Endothelial cell of umbilical vein (primary cell): ENCODE data around the gene MYO18A. TPM values are rescaled to one million over a fixed set of nuclear protein-coding genes. Genes with fewer than 3 reads are reported as not detected.
"Not testable (repeated sequence)": the region's sequence is repeated elsewhere in the genome, so short reads cannot be mapped to it uniquely, and the experiment has no call there.

ENCODE experiments used
- BruUV-seq: library from RNA; stranded (reverse); fragments of 400-500 nt; replicated peaks from 2 replicates; lab custom pipeline; 2021; lab: Mats Ljungman, UMichigan
- CTCF ChIA-PET: fragments of 300-600, 350-600 bp; sonication (Branson Sonifier 250); formaldehyde crosslinking; loops from one replicate; lab custom pipeline; 2021; ENCODE audit warnings: antibody characterized with exemption, inconsistent platforms; lab: Charles Lee
- POLR2A ChIA-PET: fragments of 300-600, 350-600 bp; sonication (Branson Sonifier 250); formaldehyde crosslinking; loops from one replicate; lab custom pipeline; 2021; ENCODE audit warnings: antibody characterized with exemption, inconsistent platforms; lab: Charles Lee
- DNase-seq: peaks from one replicate; pipeline ENCODE4 v3.0.0-alpha.2; 2011; ENCODE audit warnings: low read depth, low spot score
- FAIRE-seq: peaks from 2 replicates; lab custom pipeline; 2011; peaks lifted over from hg19 to GRCh38; lab: Jason Lieb, UNC
- H2AFZ ChIP-seq: 2 replicates; pipeline ENCODE4 v1.6.0; 2012; ENCODE audit warnings: low read depth, low read length, control low read depth, inconsistent platforms
- H3K27ac ChIP-seq: 2 replicates; pipeline ENCODE4 v1.5.1; 2011; ENCODE audit warnings: low read depth, mild to moderate bottlenecking, control low read depth, low read length, moderate library complexity; ENCODE audit not compliant: insufficient read depth
- H3K27me3 ChIP-seq, 2 experiments: 2 replicates each; pipeline versions ENCODE4 v1.6.0 to v1.6.1; 2011; ENCODE audit warnings: low read length in 2 of 2, mixed read lengths in 1 of 2; ENCODE audit not compliant: control insufficient read depth in 2 of 2, insufficient read depth in 2 of 2
- H3K36me3 ChIP-seq, 2 experiments: 2 replicates in 1 of 2; 3 replicates in 1 of 2; pipeline ENCODE4 v1.5.1; 2011; ENCODE audit warnings: low read length in 2 of 2, mild to moderate bottlenecking in 1 of 2, moderate library complexity in 1 of 2; ENCODE audit not compliant: control insufficient read depth in 2 of 2, insufficient read depth in 2 of 2; ENCODE audit errors: extremely low read depth in 1 of 2
- H3K4me1 ChIP-seq: 3 replicates; pipeline ENCODE4 v1.5.1; 2011; ENCODE audit warnings: mild to moderate bottlenecking, low read length; ENCODE audit not compliant: control insufficient read depth, insufficient read depth; ENCODE audit errors: extremely low read depth
- H3K4me2 ChIP-seq: 2 replicates; pipeline ENCODE4 v1.6.1; 2011; ENCODE audit warnings: low read length, control low read depth, mixed read lengths; ENCODE audit not compliant: insufficient read depth
- H3K4me3 ChIP-seq, 3 experiments: fragments of 200-600 bp in 1 of 3; sonication (generic), shearing (Covaris generic) in 1 of 3; replicated peaks in 1 of 3; 2 replicates each; pipeline ENCODE4 v1.5.1; 2011 to 2016; ENCODE audit warnings: control low read depth in 3 of 3, low read length in 3 of 3, mild to moderate bottlenecking in 2 of 3, inconsistent platforms in 1 of 3, low read depth in 1 of 3, moderate library complexity in 1 of 3; ENCODE audit not compliant: insufficient read depth in 1 of 3
- H3K79me2 ChIP-seq: 2 replicates; pipeline ENCODE4 v1.6.0; 2012; ENCODE audit warnings: low read length, inconsistent platforms; ENCODE audit not compliant: control insufficient read depth, insufficient read depth
- H3K9ac ChIP-seq: replicated peaks from 2 replicates; pipeline ENCODE3; 2011; ENCODE audit warnings: low read length, control low read depth; ENCODE audit not compliant: insufficient read depth; ENCODE audit errors: extremely low read depth
- H3K9me1 ChIP-seq: replicated peaks from 3 replicates; pipeline ENCODE4 v1.6.0; 2011; ENCODE audit warnings: mild to moderate bottlenecking, low read length; ENCODE audit not compliant: control insufficient read depth, insufficient read depth; ENCODE audit errors: extremely low read depth
- H3K9me3 ChIP-seq: replicated peaks from 2 replicates; pipeline ENCODE4 v1.5.1; 2012; ENCODE audit warnings: low read length, inconsistent platforms; ENCODE audit not compliant: control insufficient read depth, insufficient read depth
- H4K20me1 ChIP-seq: replicated peaks from 2 replicates; pipeline ENCODE3; 2011; ENCODE audit warnings: mild to moderate bottlenecking, low read length; ENCODE audit not compliant: control insufficient read depth, insufficient read depth; ENCODE audit errors: extremely low read depth
- CTCF ChIP-seq, 2 donors: IDR thresholded peaks; 1 replicate in 1 of 2; 2 replicates in 1 of 2; pipeline ENCODE4 v1.5.1; 2011; ENCODE audit warnings: low read length in 2 of 2, mild to moderate bottlenecking in 2 of 2, moderate library complexity in 2 of 2, control low read depth in 1 of 2, inconsistent platforms in 1 of 2, low read depth in 1 of 2; ENCODE audit not compliant: insufficient read depth in 1 of 2; ENCODE audit errors: extremely low read depth in 1 of 2
- EZH2 ChIP-seq: IDR thresholded peaks from 2 replicates; pipeline ENCODE4 v1.6.1; 2012; ENCODE audit warnings: borderline replicate concordance, low read depth, mild to moderate bottlenecking, moderate library complexity, low read length, inconsistent platforms; ENCODE audit not compliant: severe bottlenecking
- FOS ChIP-seq: IDR thresholded peaks from 2 replicates; pipeline ENCODE4 v1.6.1; 2011; ENCODE audit warnings: mild to moderate bottlenecking, low read length, moderate library complexity, borderline replicate concordance; ENCODE audit not compliant: insufficient read depth
- GATA2 ChIP-seq: IDR thresholded peaks from 2 replicates; pipeline ENCODE4 v1.7.0; 2011; ENCODE audit warnings: low read depth, mild to moderate bottlenecking, moderate library complexity, mixed read lengths, low read length; ENCODE audit not compliant: insufficient read length, insufficient read depth
- JUN ChIP-seq: IDR thresholded peaks from 2 replicates; pipeline ENCODE4 v1.6.1; 2011; ENCODE audit warnings: borderline replicate concordance, low read depth; ENCODE audit not compliant: insufficient read length, insufficient read depth
- MAX ChIP-seq: IDR thresholded peaks from 2 replicates; pipeline ENCODE4 v1.6.1; 2011; ENCODE audit not compliant: insufficient read depth, insufficient read length
- MYC ChIP-seq: IDR thresholded peaks from one replicate; pipeline ENCODE4 v1.6.1; 2011; ENCODE audit warnings: mild to moderate bottlenecking, low read depth, low read length
- POLR2A ChIP-seq: IDR thresholded peaks from 2 replicates; pipeline ENCODE4 v1.6.1; 2012; ENCODE audit warnings: low read depth, mild to moderate bottlenecking, control low read depth, low read length
- POLR2AphosphoS5 ChIP-seq: IDR thresholded peaks from 2 replicates; pipeline ENCODE4 v1.6.1; 2012; ENCODE audit warnings: low read depth, mild to moderate bottlenecking, control low read depth, low read length, moderate library complexity; ENCODE audit not compliant: insufficient read depth
- dilution Hi-C: fragments of 300-500 bp; cut with MboI; formaldehyde crosslinking; loops from one replicate; pipeline ENCODE4 v1.15.0; 2019; ENCODE audit warnings: low sequenced_read_pairs; ENCODE audit not compliant: extremely low pct_ligation_motif_present
- intact Hi-C: fragments of 100-400 bp; cut with micrococcal nuclease; formaldehyde crosslinking; loops from one replicate; pipeline ENCODE4 v1.10.0; 2022
- polyA plus RNA-seq, 4 experiments: library from polyadenylated mRNA; depleted of rRNA in 3 of 4; stranded (reverse) in 3 of 4; unstranded in 1 of 4; fragments of >200 nt; gene quantifications; 2 replicates each; pipeline versions ENCODE4 v1.2.1 to v1.2.3, GENCODE V29; 2011 to 2012; ENCODE audit warnings: missing spikeins in 1 of 4
- total RNA-seq: library from RNA; stranded (reverse); gene quantifications from 2 replicates; pipeline ENCODE4 v1.2.3, GENCODE V29; 2021

MYO18A gene
- total and polyA plus RNA-seq, 2 donors (not counting 3 experiments of a cell fraction or from before 2014, with no cell fraction given): 3.9 to 28.3 TPM

- BruUV-seq: no TSS peak
- CTCF ChIA-PET: interaction anchor here (1.2 to 4.5 kb wide), 3 partner anchors 22 to 124 kb away, joined by 5 to 23 read pairs (median 7); no protein-coding TSS in a partner anchor
- no peak overlapping the region for H3K27ac ChIP-seq
- H3K9me3 ChIP-seq: no peaks in the 10 kb centered on the region
- dilution Hi-C loops: no loop called here
- no peaks in the 10 kb centered on the region for H3K27me3 ChIP-seq
- no peaks in the 10 kb centered on the region for H3K79me2 ChIP-seq
- no peak overlapping the region for H3K4me3 ChIP-seq
- H3K36me3 ChIP-seq: peaks cover 0 to 24% of the 10 kb centered on the region in 2 experiments
- no peaks in the 10 kb centered on the region for H4K20me1 ChIP-seq
- no peak overlapping the region for H2AFZ ChIP-seq
- TF ChIP-seq POLR2A (no peak), POLR2AphosphoS5 (no peak), EZH2 (no peak), MAX (no peak), CTCF (IDR thresholded peaks at IDR 0.05; ENCODE audit: extremely low read depth in 1 of 2, insufficient read depth in 1 of 2, low read depth in 1 of 2, low read length in 2 of 2) (no peak), JUN (no peak), FOS (no peak), GATA2 (no peak), MYC (no peak)
- POLR2A ChIA-PET: no interaction called here
- H3K4me2 ChIP-seq: no peak overlapping the region
- DNase-seq: no peak
- intact Hi-C loops: no loop called here
- no peak for FAIRE-seq
- no peaks in the 10 kb centered on the region for H3K9me1 ChIP-seq
- no peaks in the 10 kb centered on the region for H3K4me1 ChIP-seq
- no peak overlapping the region for H3K9ac ChIP-seq
These were observed 90.6 kb downstream of the MYO18A start for GRCh38 chr17:29089601-29090044.

GRCh38 chr17:29088782-29089181 lies 91.4 kb downstream of the MYO18A start:
- H3K4me2 ChIP-seq, POLR2A ChIA-PET, H4K20me1 ChIP-seq, H3K9me1 ChIP-seq, dilution Hi-C loops, H3K9ac ChIP-seq, H3K79me2 ChIP-seq, H2AFZ ChIP-seq, BruUV-seq, H3K4me3 ChIP-seq, H3K9me3 ChIP-seq, H3K4me1 ChIP-seq, H3K27me3 ChIP-seq, H3K27ac ChIP-seq, intact Hi-C loops, DNase-seq, FAIRE-seq: not testable (repeated sequence)
- CTCF ChIA-PET: interaction anchor here (0.7 to 4.5 kb wide), 2 partner anchors 9 to 123 kb away, joined by 3 to 23 read pairs; no protein-coding TSS in a partner anchor
- H3K36me3 ChIP-seq: peaks cover 0 to 19% of the 10 kb centered on the region in 2 experiments
